Measurements from ENCODE around the gene CD44.
"Not testable (repeated sequence)": the region's sequence is repeated elsewhere in the genome, so short reads cannot be mapped to it uniquely, and the experiment has no call there.

The CD44 gene

DNA sequence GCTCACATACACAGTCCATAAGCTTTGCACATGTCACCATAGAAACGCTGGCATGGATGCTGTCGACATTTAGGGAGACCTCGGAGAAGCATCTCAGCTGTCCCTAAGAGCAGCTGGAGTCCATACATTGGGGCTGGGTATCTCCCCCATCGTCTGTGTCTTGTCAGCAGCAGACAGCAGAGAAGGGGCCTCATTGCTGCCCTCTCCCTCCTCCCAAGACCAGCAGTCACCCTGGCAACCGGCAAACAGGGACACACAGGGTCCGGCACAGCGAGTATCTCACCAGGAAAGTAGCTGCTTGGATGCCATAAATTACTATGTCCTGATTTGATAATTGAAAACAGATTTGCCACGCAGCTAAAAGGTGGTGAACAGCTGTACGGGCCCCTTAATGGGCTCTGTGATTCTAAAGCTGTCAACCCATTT is 84.4 kb downstream of the CD44 start:
- DNase-seq, result peak; percentile 94

GRCh38 chr11:35223991-35224390 is 85.0 kb downstream of the CD44 start:
- no peak for DNase-seq

DNA sequence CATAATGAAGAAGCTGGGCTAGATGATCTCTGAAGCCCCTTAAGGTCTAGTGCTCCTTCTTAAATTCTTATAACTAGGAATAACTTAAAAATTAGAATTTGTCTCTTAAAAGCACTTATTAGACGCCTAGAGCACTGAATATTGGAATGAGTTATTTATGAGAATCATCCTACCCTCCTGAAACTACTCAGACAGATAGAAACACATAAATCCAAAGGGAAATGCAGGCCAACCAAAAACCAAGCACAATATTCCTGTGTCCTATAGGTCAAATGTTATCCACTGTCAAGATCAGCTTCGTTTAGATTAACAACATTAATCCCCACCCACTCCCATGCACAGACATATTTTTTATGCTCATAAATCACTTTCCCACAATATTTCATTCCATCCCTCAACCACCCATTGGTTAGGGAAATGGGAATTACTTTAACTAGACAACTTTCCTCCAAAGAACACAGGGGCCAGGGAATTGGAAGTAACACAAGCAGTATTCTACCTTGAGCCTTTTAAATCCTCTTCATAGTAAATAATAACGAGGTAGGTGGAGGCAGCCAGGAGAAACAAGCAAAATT is 87.1 kb downstream of the CD44 start:
- DNase-seq, result no peak

- not testable (repeated sequence) for DNase-seq
Observed at GRCh38 chr11:35226756-35227155, 87.8 kb downstream of the CD44 start.

GRCh38 chr11:35227576-35228327 is 88.8 kb downstream of the CD44 start:
- no peak for DNase-seq

- DNase-seq, result no peak
Observed at GRCh38 chr11:35228328-35228725, 89.4 kb downstream of the CD44 start.

GRCh38 chr11:35230388-35230787 is 91.4 kb downstream of the CD44 start:
- no peak for DNase-seq

DNA sequence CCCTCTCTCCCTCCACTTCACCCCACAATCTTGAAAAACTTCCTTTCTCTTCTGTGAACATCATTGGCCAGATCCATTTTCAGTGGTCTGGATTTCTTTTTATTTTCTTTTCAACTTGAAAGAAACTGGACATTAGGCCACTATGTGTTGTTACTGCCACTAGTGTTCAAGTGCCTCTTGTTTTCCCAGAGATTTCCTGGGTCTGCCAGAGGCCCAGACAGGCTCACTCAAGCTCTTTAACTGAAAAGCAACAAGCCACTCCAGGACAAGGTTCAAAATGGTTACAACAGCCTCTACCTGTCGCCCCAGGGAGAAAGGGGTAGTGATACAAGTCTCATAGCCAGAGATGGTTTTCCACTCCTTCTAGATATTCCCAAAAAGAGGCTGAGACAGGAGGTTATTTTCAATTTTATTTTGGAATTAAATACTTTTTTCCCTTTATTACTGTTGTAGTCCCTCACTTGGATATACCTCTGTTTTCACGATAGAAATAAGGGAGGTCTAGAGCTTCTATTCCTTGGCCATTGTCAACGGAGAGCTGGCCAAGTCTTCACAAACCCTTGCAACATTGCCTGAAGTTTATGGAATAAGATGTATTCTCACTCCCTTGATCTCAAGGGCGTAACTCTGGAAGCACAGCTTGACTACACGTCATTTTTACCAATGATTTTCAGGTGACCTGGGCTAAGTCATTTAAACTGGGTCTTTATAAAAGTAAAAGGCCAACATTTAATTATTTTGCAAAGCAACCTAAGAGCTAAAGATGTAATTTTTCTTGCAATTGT is 92.3 kb downstream of the CD44 start:
- no peak for DNase-seq

DNA sequence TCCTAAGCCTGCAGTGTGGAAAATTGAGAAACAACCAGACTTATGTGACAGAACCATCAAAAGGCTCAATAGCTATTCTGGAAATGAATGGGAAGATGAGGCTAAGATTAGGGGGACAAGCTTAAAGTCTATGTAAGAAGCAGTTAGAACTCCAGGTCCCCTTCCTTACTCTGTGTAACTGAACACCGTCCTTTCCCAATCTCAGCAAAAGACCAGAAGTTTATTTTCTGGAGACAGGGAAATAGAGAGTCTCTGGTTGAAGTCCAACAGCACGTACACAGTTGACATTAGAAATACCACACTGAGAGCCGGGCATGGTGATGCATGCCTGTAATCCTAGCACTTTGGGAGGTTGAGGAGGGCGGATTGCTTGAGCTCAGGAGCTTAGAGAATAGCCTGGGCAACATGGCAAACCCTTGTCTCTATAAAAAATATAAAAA is 93.9 kb downstream of the CD44 start:
- DNase-seq, result no peak

DNA sequence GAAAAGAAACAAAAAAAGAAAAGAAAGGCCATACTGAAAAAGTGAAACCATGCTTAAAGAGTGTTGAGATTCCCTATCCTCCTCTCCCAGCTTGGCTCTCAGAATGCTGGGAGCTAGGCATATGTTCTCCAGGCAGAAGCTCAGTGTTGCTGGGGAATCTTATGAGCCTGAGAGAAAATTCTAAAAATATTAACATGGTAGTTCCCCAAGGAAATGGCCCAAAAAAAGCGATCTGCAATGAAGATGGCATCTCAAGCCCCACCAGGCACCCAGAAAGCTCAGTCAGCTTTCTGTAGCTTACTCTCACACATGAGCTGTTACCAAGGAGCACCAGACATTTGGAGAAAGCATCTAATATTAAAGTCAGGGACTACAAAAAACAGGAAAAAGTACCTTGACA is 94.5 kb downstream of the CD44 start:
- no peak for DNase-seq

GRCh38 chr11:35234460-35235156 is 95.6 kb downstream of the CD44 start:
- no peak for DNase-seq

GRCh38 chr11:35235157-35235468 is 96.1 kb downstream of the CD44 start:
- DNase-seq, result no peak

DNA sequence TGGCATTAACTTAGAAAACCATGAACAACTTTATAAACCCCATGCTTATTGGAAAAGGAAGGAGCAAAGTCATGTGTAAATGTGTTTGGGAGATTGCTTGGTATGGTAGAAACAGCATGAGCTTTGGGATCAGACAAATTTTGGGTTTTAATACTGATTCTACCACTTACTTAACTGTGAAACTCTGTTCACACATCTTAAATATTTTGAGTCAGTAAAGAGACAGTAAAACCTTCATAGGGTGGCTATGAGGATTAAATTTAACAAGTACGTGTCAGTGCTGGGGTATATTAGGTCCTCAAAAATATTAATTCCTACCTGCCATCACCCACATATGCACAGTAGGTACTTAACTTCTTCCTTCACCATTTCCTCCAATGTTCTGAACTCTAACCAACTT is 96.5 kb downstream of the CD44 start:
- no peak for DNase-seq

- no peak for DNase-seq
Observed at GRCh38 chr11:35235936-35236666, 97.1 kb downstream of the CD44 start.

GRCh38 chr11:35236667-35237003 is 97.7 kb downstream of the CD44 start:
- DNase-seq, result no peak

GRCh38 chr11:35237351-35237750 is 98.4 kb downstream of the CD44 start:
- DNase-seq, result no peak

GRCh38 chr11:35237860-35238715 is 99.1 kb downstream of the CD44 start:
- peak; percentile 39 for DNase-seq

DNA sequence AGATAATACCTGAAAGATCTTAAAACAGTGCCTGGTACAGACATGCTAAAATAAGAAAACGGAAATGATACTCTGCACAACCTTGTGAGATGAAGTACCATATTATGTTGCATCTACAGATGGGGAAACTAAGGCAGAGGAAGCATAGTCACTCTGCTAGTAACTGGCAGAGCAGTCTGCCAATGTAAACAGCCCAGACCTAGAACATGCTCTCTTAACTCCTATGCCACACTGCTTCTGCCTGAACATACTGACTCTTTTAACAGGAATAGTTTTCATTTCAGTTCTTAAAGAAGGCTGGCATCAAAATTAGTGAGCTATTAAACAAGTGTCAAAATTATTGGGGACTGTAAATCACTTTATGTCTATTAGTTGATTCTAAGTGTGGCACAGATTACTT is 99.9 kb downstream of the CD44 start:
- DNase-seq, result no peak

- no peak for DNase-seq
Observed at GRCh38 chr11:35239471-35240075, 100.6 kb downstream of the CD44 start.

DNA sequence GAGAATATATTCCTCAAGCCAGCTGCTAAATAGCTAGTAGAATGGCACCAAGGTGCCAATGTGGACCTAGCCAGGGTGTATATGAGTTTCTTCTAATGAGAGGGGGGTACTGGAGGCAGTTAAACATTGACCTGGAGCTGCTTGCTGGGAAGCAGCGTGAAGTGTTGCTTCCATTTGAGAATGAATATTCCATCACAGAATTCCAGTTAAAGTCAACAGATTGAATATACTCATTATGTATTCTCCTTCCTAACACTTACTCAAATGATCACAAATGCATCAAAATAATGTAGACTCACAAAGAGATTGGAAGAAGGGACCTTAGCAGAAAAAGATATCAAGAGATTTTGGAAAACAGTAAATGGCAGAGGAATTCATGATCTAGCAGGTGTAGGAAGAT is 102.1 kb downstream of the CD44 start:
- DNase-seq, result no peak

DNA sequence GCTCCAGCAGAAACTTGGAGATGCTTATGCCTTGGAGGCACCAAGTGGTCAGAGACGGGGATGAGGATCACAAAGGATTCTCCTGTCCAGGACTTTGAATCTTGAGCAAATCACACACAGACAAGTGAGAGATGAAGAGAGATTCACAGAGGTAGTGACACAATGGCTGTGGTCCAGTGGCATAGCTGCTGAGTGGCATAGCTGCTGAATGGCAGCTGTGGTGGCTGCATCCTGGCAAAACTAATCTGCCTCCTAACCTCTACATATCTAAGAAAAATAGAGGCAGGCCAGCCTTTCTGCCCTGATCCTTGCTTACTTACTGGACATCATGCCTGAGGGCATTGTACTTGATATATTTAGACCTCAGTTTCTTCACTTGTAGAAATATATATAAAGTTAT is 102.6 kb downstream of the CD44 start:
- no peak for DNase-seq

Measured in COR-L47 (cell line).